HG02759 (cell line): Measurements from ENCODE around the gene BCAS3.

Source experiments
- ATAC-seq: cut with Tn5 transposase; IDR thresholded peaks from one replicate; pipeline ENCODE4 v1.9.1; 2021; ENCODE audit warnings: mild to moderate bottlenecking, moderate library complexity; ENCODE audit not compliant: unreplicated experiment

The BCAS3 gene

DNA sequence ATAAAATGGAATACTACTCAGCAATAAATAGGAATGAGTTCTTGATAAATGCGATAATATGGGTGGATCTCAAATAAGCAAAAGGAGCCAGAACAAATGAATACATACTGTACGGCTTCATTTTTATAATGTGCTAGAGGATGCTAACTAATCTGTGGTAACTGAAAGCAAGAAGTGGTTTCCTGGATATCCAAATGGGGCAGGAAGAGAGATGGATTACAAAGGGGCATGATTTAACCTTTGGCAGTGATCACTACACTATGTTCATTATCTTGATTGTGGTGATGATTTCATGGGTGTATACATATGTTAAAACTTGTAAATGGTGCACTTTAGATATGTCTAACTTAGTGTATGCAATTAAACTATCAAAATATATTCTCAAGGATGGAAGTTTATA lies 499.7 kb downstream of the BCAS3 start:
- ATAC-seq, result no peak

DNA sequence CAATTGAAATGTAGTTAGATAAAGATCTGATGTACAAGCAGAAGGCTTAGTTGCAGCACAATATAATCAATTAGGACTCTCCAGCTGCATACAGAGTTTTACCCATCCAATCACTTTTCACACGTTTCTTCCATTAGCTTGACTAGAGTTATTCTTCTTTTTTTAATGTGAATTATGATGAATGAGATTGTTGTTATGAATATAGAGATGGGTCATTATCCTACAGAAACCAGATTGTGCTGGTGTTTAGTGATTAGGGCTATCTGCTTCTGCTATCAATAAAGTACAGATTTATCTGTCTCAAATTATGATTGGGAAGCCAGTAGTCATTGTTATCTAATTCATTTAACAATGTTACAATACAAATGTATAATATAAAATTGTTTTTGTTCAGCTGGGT lies 500.6 kb downstream of the BCAS3 start:
- no peak for ATAC-seq

DNA sequence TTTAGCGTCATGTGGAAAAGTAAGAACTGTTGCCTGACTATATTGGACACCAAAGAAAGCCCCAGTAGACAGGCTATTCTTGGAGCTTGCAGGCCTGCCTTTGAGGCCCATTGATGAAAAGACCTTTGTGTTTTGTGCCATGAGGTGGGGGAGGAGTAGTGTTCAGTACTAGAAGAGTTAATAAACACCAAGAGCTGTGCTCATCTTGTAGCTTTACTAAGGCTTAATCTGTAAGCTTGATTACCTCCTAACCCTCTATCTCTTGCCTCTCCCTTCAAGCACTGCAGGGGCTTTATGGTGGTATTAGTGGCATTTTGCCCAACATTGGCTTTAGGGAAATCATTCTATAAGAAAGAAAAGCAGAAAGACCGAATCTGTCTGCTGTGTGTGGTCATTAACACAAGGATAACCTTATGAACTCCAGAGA lies 501.7 kb downstream of the BCAS3 start:
- no peak for ATAC-seq

DNA sequence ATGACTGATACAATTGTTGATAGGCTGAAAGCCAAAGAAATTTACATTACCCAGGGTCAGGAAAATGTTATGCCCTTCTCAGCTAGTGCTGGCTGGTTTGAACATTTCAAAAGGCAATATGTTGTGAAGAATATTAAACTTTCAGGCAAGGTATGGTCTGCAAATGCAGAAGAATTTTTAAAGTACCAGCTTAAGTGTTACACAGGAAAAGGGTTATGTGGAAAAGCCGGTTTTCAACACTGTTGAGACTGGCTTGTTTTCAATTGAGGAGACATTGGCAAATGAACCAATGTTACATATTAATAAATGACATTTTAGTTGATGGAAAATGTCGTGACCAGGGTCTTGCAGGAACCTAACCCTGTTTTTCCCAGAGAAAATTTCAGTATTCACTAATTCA lies 506.1 kb downstream of the BCAS3 start:
- no peak for ATAC-seq

DNA sequence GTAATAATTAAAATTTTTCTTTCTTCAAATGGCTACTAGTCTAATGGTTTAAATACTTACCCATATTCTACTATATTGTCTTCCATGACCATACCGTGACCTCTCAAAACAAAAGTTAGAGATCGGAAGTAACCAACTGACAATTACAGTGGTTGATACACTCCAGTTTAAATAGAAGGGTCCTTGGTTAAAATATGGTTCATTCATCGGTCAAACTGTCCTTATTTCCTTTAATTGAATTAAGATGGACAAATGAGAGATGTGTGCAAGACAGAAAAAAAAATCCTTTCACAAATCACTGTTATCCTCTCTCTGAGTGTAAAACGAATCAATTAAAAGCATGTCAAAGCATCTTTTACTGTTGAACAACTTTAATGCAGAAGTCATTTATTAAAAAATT lies 507.7 kb downstream of the BCAS3 start:
- ATAC-seq, result no peak

DNA sequence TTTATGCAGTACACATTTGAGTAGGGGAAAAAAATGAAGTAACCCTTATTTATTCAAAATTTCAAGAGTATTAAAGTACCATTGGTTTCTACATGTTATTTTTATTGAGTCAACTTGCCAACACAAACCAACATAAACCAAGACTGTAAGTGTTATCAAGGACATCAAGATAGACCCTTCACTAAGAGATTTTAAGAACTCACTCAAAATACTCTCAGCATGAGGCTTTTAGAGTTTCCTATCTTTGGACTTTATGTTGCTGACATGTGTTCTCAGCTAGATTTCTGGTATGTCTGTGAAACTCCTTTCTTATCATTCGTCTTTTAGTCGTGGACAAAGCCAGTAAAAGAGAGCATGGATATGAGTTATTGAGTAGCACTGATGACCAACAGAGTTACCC lies 509.4 kb downstream of the BCAS3 start:
- no peak for ATAC-seq

DNA sequence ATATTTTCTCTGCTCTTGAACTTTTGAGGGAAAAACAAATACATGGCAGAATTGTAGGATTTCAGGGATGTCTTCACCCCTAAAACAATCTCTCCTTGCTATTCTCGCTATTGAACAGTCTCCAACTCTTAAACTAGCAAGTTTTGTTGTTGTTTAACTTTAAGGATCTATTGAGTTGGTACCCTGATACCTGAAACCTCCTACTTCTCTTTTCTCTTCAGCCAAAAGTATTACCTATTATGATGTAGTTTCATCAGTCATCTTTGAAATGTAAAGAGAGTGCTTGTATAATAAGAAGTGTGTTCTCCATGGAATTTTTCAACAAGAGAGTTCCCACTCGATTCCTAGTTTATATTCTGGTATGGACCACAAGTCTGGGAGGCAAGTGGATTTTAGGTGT lies 510.4 kb downstream of the BCAS3 start:
- ATAC-seq, result no peak

DNA sequence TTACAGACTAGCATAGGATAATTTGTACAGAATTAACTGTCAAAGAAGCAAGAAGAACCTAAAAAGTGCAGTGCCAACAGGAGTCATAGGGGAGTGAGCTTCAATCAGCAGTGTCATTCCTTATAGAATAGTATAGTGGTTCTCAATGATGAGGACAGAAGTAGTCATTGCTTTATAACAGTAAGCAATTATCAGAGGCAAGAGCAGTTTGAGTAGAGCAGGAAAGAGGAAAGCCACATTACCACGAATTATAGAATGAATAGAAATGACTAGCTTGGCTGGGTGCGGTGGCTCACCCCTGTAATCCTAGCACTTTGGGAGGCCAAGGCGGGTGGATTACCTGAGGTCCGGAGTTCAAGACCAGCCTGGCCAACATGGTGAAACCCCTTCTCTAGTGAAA lies 512.3 kb downstream of the BCAS3 start:
- ATAC-seq, result no peak

DNA sequence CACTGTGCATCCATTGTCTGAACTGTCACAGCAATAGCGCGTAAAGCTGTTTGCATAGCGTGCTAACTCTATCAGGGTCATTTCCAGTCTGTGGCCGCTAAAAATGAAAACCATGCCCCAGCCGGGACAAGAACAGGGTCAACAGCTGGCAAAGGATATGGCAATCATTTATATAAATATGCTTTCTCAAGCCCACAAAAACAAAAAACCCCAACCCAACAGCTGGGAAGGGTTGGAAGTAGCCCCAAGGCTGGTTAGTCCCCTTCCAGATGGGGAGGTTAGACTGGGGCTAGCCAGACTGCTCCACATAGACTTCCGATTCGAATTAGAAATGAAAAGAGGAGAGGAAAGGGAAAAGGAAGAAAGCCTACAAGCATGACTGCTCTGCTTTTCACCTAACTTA lies 518.7 kb downstream of the BCAS3 start:
- ATAC-seq, result no peak

DNA sequence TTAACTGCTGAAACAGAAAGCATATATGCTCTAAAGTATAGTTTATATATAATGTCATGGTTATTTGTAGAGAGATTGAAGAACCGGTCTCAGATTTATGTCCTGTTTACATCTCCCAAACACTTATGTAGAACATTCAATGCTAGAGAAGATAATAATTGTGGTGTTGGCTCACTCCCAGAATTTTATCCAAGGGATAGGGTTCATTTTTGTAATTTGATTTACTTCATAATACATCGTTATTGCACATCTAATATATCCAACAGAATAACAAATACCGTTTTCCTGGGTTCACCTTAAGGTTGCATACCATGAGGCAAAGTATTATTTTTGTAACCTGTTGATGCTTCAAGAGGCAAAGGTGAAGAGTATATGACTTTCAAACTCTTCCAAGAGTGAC lies 519.1 kb downstream of the BCAS3 start:
- no peak for ATAC-seq

DNA sequence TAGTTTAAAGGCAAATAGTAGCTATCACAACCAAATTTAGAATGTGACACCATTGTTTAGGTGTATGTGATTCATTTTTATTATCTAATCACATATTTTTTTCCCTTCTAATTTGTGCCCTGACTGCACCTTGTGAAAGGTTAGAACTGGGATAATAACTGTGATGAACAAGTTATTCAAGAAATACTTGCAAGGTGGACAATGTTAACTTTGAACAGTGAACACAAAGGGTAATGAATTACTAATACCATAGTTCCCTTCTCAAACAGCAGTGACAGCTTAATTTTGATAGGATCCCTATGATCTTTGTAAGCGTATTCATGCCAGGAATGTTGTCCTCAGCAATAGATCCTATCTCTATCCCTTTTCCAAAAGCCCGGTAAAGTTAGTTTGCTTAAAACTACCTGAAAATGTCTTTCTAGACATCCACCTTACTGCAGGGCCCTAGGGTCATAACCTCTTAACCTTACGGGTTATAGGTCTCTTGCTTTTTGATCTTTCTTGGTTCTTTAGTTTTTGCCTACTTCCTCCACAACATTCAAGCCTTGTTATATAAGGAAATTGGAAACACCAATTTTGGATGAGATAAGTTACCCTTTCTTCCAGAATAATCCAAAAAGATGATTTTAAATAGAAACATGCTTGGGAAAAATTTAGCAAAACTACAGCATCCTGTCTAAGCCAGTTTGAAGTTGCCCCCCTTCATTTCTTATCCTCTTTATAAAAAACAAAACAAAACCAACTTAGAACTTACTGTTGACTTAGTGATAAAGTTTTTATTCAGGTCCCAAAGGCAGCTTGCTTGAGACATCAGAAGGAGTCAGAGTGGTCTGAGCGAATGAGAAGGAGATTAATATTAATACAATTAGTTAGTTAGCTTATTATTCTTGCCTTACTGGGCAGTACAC lies 522.0 kb downstream of the BCAS3 start:
- ATAC-seq, result no peak

DNA sequence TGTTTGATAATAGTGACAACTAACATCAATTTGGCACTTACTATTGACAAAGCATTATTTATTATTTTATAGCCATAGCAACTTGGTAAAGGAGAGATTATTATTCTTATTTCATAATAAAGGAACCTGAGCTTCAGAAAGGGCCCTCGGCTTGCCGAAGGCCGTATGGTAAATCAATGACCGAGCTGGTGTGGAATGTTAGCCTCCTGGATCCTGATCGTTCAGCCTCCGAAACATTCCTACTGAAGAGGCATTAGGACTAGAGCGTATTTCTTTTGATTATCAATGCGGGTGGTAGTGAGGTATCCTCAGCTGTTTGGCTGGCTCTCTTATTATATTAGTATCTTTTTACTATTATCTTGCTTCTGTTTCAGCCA lies 522.7 kb downstream of the BCAS3 start:
- ATAC-seq, result no peak

DNA sequence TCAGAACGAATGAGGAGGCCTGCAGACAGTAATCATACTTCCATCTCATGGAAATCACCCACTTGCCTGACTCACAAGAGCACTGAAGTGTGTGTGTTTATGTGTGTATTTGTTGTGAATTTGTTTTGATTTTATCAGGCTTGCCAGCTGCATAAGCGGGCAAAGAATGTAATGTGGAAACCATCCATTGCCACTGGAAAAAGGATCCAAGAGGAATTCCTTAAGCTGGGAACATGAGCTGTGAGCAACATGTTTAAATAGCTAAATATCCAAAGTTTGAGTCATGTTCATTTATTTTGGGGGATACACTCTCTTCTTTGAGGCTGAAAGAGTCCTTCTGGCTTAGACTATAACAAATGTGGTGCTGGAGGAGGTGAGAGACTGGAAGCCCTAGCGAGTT lies 523.6 kb downstream of the BCAS3 start:
- no peak for ATAC-seq

DNA sequence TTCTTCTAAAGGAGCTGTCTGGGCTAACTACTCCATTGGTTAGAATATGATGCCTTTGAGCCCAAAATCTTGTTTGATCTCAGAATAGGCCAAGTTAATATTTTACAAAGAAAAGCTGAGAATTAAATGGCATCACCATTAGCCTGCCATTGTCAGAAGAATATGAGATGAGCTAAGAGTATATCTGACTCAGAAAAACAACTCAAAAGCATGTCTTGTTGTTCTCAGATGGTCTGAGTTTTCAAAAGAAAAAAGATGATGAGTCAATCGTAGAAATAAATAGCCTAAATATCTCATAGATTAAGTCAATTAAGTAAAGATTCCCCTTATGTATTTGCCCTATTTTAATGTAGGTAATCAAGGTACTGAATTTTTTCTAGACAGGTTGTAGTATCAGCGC lies 524.9 kb downstream of the BCAS3 start:
- no peak for ATAC-seq

DNA sequence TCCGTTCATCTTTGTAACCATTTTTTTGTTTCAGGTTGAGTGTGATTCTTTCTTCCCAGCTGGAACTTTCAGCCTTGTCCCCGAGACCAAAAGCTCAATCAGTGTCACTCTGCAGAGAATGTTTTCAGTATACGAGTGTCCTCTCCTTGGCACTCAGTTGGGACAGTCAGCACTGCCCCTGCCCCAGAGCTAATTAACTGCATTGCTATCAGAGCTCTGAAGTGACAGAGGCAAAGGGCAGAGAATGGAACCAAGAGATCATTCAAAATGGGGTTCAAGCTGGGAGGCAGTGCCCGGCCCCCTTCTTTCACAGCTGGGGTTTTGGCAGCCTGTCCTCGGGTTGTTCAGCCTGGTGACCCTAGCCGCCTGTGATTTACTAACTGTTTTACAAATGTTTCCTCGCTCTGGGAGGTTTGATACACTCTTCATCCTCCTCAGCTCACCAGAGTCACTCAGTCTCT lies 526.0 kb downstream of the BCAS3 start:
- no peak for ATAC-seq

DNA sequence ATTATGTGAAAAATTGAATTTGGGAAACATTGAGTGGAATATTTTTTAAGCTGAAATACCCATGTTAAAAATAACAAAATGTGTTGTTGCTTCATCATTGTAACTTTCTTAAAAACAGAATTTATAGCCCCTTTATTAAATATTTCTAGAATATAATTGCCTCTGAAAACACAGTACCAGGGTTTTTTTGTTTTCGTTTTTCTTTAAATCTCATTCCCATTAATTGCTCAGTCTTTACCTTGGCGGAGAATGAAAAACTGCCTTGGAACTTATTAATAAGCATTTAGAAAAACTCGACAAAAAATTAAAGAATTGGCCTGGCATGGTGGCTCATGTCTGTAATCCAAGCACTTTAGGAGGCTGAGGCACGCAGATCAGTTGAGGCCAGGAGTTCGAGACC lies 526.8 kb downstream of the BCAS3 start:
- ATAC-seq, result no peak

DNA sequence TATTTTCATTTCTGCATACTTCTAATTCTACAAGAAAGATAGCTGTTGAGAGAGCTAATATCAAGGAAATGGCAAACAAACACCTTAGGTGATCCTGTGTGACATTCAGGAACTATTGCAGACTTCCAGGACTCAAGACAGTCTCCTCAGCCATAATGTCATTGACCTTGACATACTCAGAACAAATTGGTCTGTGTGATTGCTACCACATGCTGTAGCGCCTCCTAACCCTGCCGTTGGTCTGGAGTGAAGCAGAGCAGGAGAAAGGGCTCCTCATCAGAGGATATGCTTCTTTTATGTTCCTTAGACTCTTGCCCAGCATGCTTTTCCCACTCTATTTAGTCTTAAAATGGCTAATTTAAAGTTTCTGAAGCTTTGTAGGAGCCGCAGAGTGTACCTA lies 527.8 kb downstream of the BCAS3 start:
- no peak for ATAC-seq

DNA sequence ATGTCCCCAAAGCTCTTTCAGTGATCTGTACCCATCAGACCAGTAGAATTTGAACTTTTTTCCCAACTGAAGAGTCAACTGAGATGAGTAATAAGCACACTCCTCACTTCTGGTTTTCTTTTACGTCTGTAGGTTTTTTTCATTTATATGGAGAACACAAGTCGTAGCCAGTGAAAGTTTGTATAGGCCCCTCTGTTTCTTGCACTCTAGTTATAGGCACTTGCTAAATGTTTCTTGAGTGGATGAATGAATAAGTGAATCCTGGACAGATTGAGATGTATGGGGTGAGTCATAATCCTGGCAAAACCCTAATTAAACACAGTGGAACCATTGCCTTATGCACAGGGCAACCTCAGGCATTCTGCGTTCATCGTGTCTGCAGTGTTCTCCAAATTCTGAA lies 528.3 kb downstream of the BCAS3 start:
- ATAC-seq, result no peak

DNA sequence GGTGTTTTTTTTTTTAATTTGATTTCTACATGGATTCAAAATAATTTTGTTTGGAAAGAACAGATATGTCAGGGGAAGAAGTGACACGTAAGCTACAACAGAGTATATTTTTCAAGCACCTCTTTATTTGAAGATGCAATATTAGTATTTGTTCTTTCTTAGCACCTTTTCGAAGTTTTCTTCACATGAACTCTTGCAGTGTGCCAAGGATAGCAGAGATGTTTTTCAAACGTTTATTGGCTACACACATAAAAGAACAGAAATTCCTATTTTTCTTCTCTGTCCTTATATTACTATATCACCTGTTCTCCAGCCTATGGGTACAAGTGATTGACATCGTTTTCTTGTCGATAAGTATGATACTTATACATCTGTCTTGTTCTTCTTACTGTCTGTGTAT lies 529.3 kb downstream of the BCAS3 start:
- no peak for ATAC-seq

DNA sequence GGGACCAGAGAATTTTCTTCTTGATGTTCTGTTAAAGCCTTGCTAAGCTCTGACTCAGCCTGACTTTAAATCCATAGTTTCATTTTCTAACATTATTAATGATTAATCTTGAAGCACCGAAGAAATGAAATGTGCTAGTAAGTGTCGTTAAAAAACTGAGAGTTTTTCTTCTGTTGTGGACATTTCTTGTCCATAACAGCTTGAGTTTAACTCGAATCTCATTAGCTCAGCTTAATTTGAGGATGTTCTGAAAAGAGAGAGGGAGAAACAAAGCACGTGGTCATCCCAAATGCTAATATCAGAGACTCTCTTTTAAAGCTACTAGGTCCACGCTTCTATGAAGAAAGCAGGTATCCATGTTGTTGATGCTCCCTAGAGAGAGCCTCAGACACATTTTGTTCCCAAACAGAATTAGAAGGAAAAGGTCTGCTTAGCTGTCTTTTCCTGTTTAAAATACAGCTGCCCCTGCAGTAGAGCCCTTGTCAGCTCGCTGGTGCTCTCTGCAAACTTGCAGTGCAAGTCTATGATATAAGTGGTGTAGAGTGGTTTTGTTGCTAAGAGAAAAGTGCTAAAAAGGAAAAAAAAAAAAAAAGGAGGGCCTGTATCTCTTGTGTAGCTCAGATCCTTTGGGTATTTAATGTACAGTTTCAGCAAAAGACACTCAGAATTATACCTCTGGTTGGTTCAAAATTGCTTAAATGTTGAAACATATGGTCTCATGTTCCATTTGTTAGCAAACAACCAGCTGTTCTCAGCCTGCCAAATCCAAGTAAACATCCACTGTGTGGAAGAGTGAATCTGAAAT lies 530.9 kb downstream of the BCAS3 start:
- ATAC-seq, result no peak

DNA sequence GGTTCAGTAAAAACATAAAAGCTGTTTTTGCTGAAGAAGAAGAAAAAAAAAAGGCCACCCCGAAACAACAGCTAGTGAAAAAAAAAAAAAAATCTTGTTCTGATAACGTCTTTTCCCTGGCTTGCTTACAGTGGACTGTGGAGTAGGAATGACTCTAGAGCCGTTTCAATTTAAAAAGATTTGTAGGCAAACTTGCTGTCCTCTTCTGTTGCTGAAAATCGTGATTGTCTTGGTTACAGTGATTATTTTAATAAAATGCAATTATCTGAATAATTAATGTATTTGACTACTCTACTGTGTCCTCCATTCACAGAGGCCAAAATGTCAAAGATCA lies 531.4 kb downstream of the BCAS3 start:
- ATAC-seq, result no peak

DNA sequence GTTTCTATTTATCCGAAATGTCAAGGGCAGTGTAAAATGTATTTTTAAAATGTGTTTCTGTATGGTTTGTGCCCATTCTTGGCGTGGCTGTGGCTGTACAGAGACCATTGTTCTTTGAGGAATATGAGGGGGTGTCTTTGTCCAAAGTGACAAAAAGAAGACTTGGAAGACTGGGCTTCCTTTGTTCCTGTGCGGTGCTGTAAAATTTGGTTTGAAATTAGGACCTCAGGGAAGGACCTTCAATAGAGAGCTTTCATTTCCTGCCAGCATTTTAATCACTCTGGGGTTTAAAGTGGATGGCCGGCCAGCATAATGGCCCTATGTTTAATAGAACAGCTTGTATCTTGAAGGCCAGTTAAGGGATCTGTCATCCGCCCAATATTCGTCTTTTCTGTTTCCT lies 531.9 kb downstream of the BCAS3 start:
- no peak for ATAC-seq
